ENCODE results near the gene KAT14. TPM values are rescaled to one million over a fixed set of nuclear protein-coding genes. Genes with fewer than 3 reads are reported as not detected.
A peak's percentile ranks its signal among the peaks of the same experiment; 100 is the strongest.
"Not testable (repeated sequence)": the region's sequence is repeated elsewhere in the genome, so short reads cannot be mapped to it uniquely, and the experiment has no call there.

Gene KAT14
- total RNA-seq, 1 experiment from 2014 or later: 10.8 TPM

DNA sequence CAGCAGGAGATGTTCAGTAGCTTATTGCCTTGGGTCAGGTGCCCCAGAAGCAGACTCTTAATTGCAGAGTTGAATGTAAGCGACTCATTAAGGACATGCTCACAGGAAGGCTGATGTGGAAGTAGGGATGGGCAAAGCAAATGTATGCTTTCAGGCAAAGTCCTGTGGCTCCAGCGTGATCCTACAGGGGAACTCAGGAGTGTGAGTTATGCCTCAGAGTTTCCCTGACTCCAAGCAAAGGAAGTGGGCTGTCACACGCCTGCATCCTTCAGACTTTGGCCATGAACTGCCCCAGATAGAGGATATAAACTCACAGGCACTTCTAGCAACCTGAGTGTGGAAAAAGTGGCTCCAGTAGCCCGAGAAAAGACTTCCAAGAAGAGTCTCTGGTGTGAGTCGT is 85.7 kb downstream of the KAT14 start:
- POLR2A ChIA-PET (ENCODE audit: unreplicated experiment): no interaction called here
- no TSS peak for BruUV-seq (replicated peaks)
- peak; percentile 43 for DNase-seq
- H3K4me1 ChIP-seq (ENCODE audit: insufficient read depth, low read length): peaks cover 24% of the 10 kb centered on the region
- H3K27ac ChIP-seq (ENCODE audit: low read length): no peak overlapping the region
- peak; percentile 57 for ATAC-seq
- no peak overlapping the region for H2AFZ ChIP-seq (ENCODE audit: low read length)
- TF ChIP-seq CTCF (conservative IDR thresholded peaks at IDR 0.05; ENCODE audit: low read depth, low read length) (no peak), EZH2 (IDR thresholded peaks at IDR 0.05; ENCODE audit: low read length, unreplicated experiment) (no peak), EZH2phosphoT487 (IDR thresholded peaks at IDR 0.05; ENCODE audit: borderline replicate concordance, low read length) (no peak)
- H3K9ac ChIP-seq (ENCODE audit: low read length): no peak overlapping the region
- no peaks in the 10 kb centered on the region for H3F3A ChIP-seq (ENCODE audit: low read length, unreplicated experiment)
- no peaks in the 10 kb centered on the region for H3K9me3 ChIP-seq (ENCODE audit: low read length)
- H3K27me3 ChIP-seq (ENCODE audit: low read length): no peaks in the 10 kb centered on the region
- H3K4me2 ChIP-seq (ENCODE audit: low read length): no peak overlapping the region
- H4K20me1 ChIP-seq (ENCODE audit: low read length): no peaks in the 10 kb centered on the region
- CTCF ChIA-PET: no interaction called here
- H3K36me3 ChIP-seq (ENCODE audit: low read depth, low read length): no peaks in the 10 kb centered on the region; the same call in 1 of the 2 replicates
- no peaks in the 10 kb centered on the region for H3K9me2 ChIP-seq (replicated peaks; ENCODE audit: low read length)
- intact Hi-C loops (cut with micrococcal nuclease): no loop called here
- H3K79me2 ChIP-seq (ENCODE audit: low read length): no peaks in the 10 kb centered on the region
- no peak overlapping the region for H3K4me3 ChIP-seq (ENCODE audit: low read length)

DNA sequence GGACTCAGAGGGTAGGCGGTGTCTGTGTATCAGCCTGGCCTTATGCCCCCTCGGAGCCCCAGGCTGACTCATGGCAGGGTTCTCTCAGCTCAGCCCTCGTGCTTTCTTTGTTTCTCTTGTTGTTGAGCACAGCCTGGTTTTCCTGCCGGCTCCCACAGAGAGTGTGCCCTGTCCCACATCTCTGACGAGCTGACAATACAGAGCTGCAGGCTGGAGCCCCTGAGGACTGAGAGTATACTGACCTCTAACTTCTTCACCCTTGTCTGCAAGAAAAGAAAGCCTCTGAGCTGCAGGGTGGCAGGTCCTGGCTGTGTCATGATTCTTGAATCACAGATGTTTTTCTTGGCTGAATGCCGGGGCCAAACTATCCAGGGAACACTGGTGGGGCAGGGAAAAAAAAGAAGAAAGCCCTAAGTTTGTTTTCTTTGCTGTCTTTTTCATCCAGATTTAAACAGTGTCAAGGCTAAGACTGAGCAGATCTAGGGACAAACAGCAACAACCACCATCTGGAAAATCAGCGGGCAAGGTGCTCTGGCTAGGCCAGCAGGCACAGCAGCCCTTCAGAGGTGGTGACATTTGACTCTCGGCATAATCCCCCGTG is 87.4 kb downstream of the KAT14 start:
- Histone ChIP-seq H3K9me2 (replicated peaks; ENCODE audit: low read length) (no peaks in the 10 kb centered on the region), H3K9ac (ENCODE audit: low read length) (peak overlapping the region; percentile 39), H3F3A (ENCODE audit: low read length, unreplicated experiment) (no peaks in the 10 kb centered on the region), H3K79me2 (ENCODE audit: low read length) (no peaks in the 10 kb centered on the region), H4K20me1 (ENCODE audit: low read length) (no peaks in the 10 kb centered on the region), H2AFZ (ENCODE audit: low read length) (peak overlapping the region; percentile 81), H3K27me3 (ENCODE audit: low read length) (no peaks in the 10 kb centered on the region), H3K9me3 (ENCODE audit: low read length) (no peaks in the 10 kb centered on the region), H3K4me1 (ENCODE audit: insufficient read depth, low read length) (peaks cover 24% of the 10 kb centered on the region), H3K27ac (ENCODE audit: low read length) (peak overlapping the region; percentile 69), H3K4me3 (ENCODE audit: low read length) (peak overlapping the region; percentile 47), H3K4me2 (ENCODE audit: low read length) (peak overlapping the region; percentile 79), H3K36me3 (ENCODE audit: low read depth, low read length) (no peaks in the 10 kb centered on the region; the same call in 1 of the 2 replicates)
- intact Hi-C loops (cut with micrococcal nuclease): loop anchor here (2.0 kb wide), 1 partner anchor 28 kb away; no protein-coding TSS in a partner anchor
- POLR2A ChIA-PET (ENCODE audit: unreplicated experiment): interaction anchor here (0.7 kb wide), 1 partner anchor 28 kb away, joined by 7 read pairs; no protein-coding TSS in a partner anchor
- TF ChIP-seq EZH2phosphoT487 (IDR thresholded peaks at IDR 0.05; ENCODE audit: borderline replicate concordance, low read length) (no peak), CTCF (conservative IDR thresholded peaks at IDR 0.05; ENCODE audit: low read depth, low read length) (no peak), EZH2 (IDR thresholded peaks at IDR 0.05; ENCODE audit: low read length, unreplicated experiment) (no peak)
- BruUV-seq (replicated peaks): no TSS peak
- ATAC-seq: peak; percentile 77
- CTCF ChIA-PET: interaction anchor here (0.8 kb wide), 1 partner anchor 28 kb away, joined by 6 read pairs; no protein-coding TSS in a partner anchor
- DNase-seq: peak; percentile 82

GRCh38 chr20:18225632-18226031 is 88.0 kb downstream of the KAT14 start:
- Histone ChIP-seq H3F3A (ENCODE audit: low read length, unreplicated experiment) (no peaks in the 10 kb centered on the region), H3K27ac (ENCODE audit: low read length) (peak overlapping the region; percentile 69), H4K20me1 (ENCODE audit: low read length) (no peaks in the 10 kb centered on the region), H3K9ac (ENCODE audit: low read length) (peak overlapping the region; percentile 39), H3K79me2 (ENCODE audit: low read length) (no peaks in the 10 kb centered on the region), H3K9me3 (ENCODE audit: low read length) (no peaks in the 10 kb centered on the region), H3K4me2 (ENCODE audit: low read length) (peak overlapping the region; percentile 79), H3K27me3 (ENCODE audit: low read length) (no peaks in the 10 kb centered on the region), H3K36me3 (ENCODE audit: low read depth, low read length) (no peaks in the 10 kb centered on the region), H3K4me1 (ENCODE audit: insufficient read depth, low read length) (peaks cover 24% of the 10 kb centered on the region), H2AFZ (ENCODE audit: low read length) (peak overlapping the region; percentile 81), H3K4me3 (ENCODE audit: low read length) (peak overlapping the region; percentile 47; the same call in 1 of the 2 replicates), H3K9me2 (replicated peaks; ENCODE audit: low read length) (no peaks in the 10 kb centered on the region)
- intact Hi-C loops (cut with micrococcal nuclease): loop anchor here (2.0 kb wide), 1 partner anchor 27 kb away; no protein-coding TSS in a partner anchor
- POLR2A ChIA-PET (ENCODE audit: unreplicated experiment): interaction anchor here (0.7 kb wide), 1 partner anchor 14 kb away, joined by 4 read pairs; no protein-coding TSS in a partner anchor
- ATAC-seq (no peak), DNase-seq (no peak)
- CTCF ChIA-PET: interaction anchor here (0.8 kb wide), 1 partner anchor 28 kb away, joined by 6 read pairs; no protein-coding TSS in a partner anchor
- no peak for TF ChIP-seq CTCF (conservative IDR thresholded peaks at IDR 0.05; ENCODE audit: low read depth, low read length)
- no peak for TF ChIP-seq EZH2phosphoT487 (IDR thresholded peaks at IDR 0.05; ENCODE audit: borderline replicate concordance, low read length)
- TF ChIP-seq EZH2 (IDR thresholded peaks at IDR 0.05; ENCODE audit: low read length, unreplicated experiment): no peak
- no TSS peak for BruUV-seq (replicated peaks)

- H3K36me3 ChIP-seq (ENCODE audit: low read depth, low read length); H3K9me3 ChIP-seq (ENCODE audit: low read length); H3K4me2 ChIP-seq (ENCODE audit: low read length); ATAC-seq; BruUV-seq (replicated peaks); H3K9me2 ChIP-seq (replicated peaks; ENCODE audit: low read length); H3K79me2 ChIP-seq (ENCODE audit: low read length); H3F3A ChIP-seq (ENCODE audit: low read length, unreplicated experiment); H3K27ac ChIP-seq (ENCODE audit: low read length); DNase-seq; POLR2A ChIA-PET (ENCODE audit: unreplicated experiment); H3K27me3 ChIP-seq (ENCODE audit: low read length); H2AFZ ChIP-seq (ENCODE audit: low read length); CTCF ChIA-PET; H3K9ac ChIP-seq (ENCODE audit: low read length); intact Hi-C loops (cut with micrococcal nuclease); H3K4me3 ChIP-seq (ENCODE audit: low read length); H4K20me1 ChIP-seq (ENCODE audit: low read length): not testable (repeated sequence)
- H3K4me1 ChIP-seq (ENCODE audit: insufficient read depth, low read length): peaks cover 24% of the 10 kb centered on the region
These were observed 89.1 kb downstream of the KAT14 start for GRCh38 chr20:18226741-18227140.
